AG10803 (cell line): ENCODE data around the gene PCGF1.

Source experiments
- DNase-seq: peaks from one replicate; pipeline ENCODE4 v3.0.0; 2010; ENCODE audit warnings: low read depth
- H3K4me3 ChIP-seq: 2 replicates; pipeline ENCODE4 v1.5.1; 2011; ENCODE audit warnings: mild to moderate bottlenecking, low read length, control low read depth
- CTCF ChIP-seq: conservative IDR thresholded peaks from 2 replicates; pipeline ENCODE4 v1.5.1; 2011; ENCODE audit warnings: mild to moderate bottlenecking, low read length, control low read depth, inconsistent platforms

Gene PCGF1

GRCh38 chr2:74546004-74546403 is 38.5 kb upstream of the PCGF1 start:
- H3K4me3 ChIP-seq: no peak overlapping the region
- DNase-seq: no peak
- TF ChIP-seq CTCF: no peak

GRCh38 chr2:74544634-74545033 is 37.1 kb upstream of the PCGF1 start:
- DNase-seq: no peak
- no peak for TF ChIP-seq CTCF
- no peak overlapping the region for H3K4me3 ChIP-seq

GRCh38 chr2:74542978-74543377 is 35.5 kb upstream of the PCGF1 start:
- no peak for DNase-seq
- no peak for TF ChIP-seq CTCF
- no peak overlapping the region for H3K4me3 ChIP-seq

- H3K4me3 ChIP-seq: no peak overlapping the region
- no peak for TF ChIP-seq CTCF
- peak; percentile 80 for DNase-seq
Measured at GRCh38 chr2:74540291-74540690, 32.8 kb upstream of the PCGF1 start.

- DNase-seq: no peak
- no peak for TF ChIP-seq CTCF
- H3K4me3 ChIP-seq: no peak overlapping the region
Measured at GRCh38 chr2:74538881-74539339, 31.4 kb upstream of the PCGF1 start.

GRCh38 chr2:74537140-74537539 is 29.6 kb upstream of the PCGF1 start:
- DNase-seq: no peak
- H3K4me3 ChIP-seq: no peak overlapping the region
- no peak for TF ChIP-seq CTCF

- DNase-seq: no peak
Measured at GRCh38 chr2:74536166-74536950, 28.9 kb upstream of the PCGF1 start.

More at GRCh38 chr2:74536166-74536950, 28.9 kb upstream of the PCGF1 start:
- no peak for TF ChIP-seq CTCF
- H3K4me3 ChIP-seq: no peak overlapping the region
